Occipital lobe (tissue), 2 donors: ENCODE results near the gene BRAT1. TPM values are rescaled to one million over a fixed set of nuclear protein-coding genes. Genes with fewer than 3 reads are reported as not detected.

Experiments used
- DNase-seq: peaks from one replicate; lab custom pipeline; 2025; lab: John Stamatoyannopoulos, UW
- total RNA-seq: library from RNA; depleted of rRNA; stranded (reverse); fragments of >200 nt; gene quantifications from one replicate; pipeline ENCODE4 v1.2.3, GENCODE V29; 2014

BRAT1 gene
- total RNA-seq, 1 donor from 2014 or later = 15.6 TPM

DNA sequence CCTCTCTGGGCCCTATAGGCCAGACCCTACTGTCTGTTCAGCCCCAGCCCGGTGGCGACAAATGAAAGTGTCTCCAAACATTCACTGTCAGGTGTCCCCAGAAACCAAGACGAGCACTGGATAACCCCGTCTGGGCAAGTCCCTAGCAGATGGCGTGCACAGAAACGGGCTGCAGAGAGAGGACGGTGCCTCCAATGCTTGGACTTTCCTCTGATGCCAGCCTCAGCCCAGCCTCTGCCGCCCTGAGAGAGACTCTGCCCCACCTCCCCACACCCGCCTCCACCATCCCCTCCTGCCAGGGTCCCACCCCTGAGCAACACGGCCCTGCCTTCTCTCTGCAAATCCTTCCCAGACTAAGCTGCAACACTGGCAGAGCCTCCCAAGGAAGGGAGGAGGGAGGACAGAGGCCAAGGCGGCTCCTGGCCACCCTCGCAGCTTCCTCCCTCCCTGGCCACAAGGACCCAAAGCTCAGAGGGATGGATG is 43.1 kb downstream of the BRAT1 start:
- DNase-seq = no peak

DNA sequence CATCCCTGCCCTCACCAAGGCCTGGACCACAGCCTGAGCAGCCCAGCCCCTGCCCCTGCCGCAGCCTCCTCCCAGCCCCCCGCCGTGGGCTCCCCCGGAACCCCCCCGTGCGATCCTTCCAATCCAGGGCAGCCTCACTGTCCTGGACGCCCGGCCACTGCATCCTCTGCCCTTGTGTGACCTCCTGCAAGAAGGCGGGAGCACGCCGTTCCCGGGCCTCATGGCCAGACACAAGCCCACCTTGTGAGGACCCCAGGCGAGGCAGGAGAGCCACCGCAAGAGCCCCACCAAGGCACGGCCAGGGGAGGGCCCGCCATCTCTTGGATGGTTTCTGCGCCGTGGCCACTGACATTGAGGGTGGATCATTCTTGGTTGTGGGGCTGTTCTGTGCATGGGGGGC is 43.6 kb downstream of the BRAT1 start:
- DNase-seq = no peak

DNA sequence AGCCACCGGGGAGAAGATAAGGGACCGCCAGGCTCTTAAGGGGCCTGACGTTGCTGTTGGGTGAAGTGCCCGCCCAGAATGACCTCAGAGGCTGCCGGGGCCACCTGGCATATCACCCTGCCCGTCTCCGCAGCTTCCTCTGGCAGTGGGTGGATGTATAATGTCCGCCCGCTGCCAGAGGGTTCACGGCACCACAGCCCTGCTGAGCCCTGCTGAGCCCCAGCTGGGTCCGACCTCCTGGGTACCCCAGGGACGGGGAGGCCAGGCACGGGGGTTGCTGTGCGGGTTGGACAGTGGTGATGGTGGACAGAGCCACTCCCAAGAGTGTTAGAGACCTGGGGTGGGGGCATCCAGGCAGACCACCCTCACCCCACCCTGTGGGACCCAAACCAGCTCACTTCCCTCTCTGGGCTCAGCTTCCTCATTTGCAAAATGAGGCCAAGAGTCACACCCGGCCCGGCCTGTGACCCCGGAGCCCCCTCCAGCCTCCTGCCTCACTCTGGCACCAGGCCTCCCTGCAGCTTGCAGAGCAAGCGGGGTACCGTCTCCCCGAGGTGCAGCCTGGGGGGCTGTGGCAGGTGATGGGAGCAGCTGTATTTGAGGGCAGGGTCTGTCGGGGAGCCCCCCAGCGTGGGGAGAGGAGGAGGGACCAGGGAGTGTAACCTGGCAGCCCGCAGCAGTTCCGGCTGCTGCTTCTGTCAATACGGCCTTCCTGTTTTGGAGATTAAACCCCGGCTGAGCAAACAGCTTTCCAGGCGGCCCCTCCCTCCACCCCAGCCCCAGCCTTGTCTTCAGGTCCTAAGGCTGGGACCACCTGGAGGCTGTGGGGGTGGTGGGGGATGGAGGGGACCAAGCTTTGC is 44.2 kb downstream of the BRAT1 start:
- no peak for DNase-seq

DNA sequence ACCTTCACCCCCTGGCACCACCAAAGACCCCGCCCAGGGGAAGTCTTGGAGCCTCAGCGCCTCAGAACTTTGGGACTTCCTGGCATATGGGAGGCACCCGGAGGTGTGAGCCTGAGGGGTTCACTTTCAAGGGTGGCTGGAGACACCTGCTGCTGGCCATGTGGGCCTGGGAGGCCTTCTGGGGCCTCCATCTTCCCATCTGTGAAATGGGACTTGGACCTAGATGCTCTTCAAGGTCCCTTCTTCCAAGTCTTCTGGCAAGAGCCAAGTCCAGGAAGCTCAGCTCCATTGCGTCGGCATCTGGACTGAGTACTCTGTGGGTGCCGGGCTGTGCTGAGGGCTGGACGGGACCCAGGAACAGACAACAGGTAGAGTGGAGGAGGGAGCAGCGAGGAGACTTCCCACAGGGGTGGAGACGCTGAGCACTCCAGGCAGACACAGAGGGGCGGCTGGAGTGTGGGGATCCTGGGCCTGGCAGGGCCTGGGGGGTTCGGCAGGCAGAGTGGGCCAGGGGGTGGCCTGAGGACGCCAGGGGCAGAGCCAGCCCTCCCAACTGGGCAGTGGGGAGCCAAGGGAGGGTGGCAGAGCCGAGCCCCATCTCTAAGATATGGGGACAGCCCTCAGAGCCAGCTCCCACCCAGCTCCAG is 45.1 kb downstream of the BRAT1 start:
- DNase-seq = no peak

DNA sequence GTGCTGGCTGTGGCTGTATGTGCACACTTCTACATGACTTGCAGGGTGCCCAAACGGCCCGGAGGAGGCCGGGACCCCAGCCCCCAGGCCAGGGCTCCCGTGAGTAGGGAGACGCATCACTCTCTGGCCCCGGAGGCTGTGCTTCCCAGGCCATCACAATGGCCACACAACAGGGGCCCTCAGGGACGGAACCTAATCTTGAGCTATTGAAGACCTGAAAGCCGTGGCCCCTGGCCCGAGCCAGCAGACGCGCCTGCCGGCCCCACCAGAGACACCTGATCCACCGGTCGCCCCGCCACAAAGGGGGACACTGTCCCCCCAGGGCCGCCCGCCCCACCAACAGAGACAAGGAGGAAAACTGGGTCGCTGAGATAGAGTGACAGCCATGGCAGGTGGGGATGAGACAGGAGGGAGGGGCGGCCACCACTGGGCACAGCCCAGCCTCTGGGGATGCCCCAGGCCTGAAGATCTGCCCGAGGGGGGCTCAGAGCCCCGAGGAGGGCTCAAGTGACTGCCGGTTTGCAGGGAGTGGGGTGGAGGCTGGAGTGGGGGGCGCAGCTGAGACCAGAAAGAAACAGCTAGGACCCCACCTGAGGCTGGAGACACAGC is 45.9 kb downstream of the BRAT1 start:
- no peak for DNase-seq

DNA sequence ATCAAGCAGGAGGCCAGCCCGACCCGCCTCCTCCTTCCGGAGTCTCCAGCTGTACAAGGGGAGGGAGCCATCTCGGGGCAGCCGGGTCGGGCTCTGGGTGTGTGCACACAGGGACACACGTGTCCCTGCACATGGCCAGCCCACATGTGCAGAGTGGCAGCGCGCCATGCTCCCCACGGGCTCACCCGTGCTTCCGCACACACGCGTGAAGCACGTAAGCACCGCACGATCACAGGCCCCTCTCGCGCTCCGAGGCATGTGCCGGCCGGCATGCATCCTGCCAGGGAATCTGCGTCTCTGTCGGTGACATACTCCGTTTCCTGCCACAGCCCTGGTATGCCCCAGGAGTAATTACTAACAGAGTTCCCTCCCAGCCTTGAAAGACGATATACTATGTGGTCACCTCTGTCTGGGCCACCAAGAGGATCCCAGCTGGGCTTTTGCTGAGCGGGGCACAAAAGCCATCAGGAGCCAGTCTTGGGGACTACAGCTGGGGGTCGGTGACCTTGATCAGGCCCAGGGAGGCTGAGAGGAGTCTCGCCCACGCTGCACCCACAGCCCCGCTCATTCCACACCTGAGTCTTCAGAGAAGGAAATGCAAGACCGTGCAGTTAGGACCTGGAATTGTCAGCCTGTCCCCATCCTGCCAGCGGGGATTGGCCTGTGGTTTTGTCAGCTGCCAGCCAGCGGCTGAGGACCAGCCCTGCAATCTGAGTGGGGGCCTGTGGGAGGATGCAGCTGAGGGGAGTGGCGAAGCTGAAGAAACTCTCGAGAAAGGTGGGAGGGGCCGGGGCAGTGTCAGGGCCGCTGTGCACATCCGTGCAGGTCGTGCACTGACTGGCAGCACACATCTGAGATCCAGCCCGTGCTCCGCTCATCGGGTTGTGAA is 46.8 kb downstream of the BRAT1 start:
- no peak for DNase-seq

DNA sequence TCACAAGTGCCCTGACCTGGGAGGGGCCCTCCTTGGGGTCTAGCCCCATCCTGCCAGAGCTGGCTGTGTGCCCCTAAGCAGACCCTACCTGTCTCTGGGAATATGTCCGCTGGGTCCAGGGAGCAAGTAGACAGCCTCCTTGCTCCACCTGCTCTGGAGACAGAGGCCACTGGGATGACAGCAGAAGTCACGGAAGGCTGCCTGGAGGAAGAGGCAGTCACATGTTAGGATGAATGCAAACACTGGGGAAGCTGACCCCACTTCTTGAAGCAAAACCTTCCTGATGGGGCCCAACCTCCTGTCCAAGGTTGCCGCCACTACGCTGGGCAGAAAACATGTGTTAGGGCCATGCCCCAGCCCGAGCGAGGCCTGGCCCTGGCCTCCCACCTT is 47.4 kb downstream of the BRAT1 start:
- no peak for DNase-seq

DNA sequence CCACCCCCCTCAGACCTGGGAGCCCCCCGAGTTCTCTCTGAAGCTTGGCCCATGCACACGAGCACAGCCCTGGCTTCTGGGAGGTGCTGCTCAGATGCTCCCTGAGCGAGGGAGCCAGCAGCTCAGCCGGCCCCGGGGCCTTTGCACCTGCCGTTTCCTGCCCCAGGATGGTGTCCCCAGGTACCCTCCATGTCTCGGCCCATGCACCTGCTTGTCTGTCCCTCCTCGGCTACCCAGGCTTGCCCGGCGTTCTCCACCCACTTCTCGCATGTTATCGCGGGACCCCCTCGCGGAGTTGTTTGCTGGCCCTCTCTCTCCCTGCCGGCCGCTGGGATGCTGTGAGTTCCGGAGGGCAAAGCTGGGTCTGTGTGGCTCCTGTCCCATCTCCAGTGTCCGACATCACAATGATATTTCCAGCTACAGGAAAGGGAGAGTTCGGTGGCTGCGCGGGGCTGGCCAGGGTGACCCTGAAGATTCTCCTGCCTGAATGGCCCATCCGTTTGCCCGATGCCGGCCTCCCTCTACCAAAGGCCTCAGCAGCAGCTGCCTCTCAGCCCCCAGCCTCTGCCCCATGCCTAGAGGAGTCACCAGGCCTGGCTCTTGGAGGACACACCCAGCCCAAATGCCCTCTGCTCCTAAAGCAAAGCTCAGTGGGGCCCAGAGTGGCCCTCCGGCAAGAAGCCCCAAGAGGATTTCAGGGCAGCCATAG is 48.0 kb downstream of the BRAT1 start:
- no peak for DNase-seq

DNA sequence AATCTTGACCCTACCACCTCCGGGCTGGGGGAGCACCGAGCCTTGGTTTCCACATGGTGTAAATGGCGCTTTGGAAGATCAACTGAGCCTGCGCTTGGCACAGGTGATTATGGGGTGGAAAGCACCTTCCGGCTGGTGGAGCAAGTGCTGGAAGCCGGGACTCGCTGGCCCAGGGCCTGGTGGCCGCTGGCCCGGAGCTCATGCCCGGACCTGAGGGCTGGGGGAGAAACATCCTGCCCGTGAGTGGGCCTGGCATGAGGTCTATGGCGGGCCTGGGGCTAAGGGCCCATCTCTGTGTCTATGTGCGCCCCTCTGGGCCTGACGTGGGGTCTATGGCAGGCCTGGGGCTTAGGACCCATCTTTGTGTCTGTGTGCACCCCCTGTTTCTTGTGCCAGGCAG is 49.9 kb downstream of the BRAT1 start:
- DNase-seq = no peak

DNA sequence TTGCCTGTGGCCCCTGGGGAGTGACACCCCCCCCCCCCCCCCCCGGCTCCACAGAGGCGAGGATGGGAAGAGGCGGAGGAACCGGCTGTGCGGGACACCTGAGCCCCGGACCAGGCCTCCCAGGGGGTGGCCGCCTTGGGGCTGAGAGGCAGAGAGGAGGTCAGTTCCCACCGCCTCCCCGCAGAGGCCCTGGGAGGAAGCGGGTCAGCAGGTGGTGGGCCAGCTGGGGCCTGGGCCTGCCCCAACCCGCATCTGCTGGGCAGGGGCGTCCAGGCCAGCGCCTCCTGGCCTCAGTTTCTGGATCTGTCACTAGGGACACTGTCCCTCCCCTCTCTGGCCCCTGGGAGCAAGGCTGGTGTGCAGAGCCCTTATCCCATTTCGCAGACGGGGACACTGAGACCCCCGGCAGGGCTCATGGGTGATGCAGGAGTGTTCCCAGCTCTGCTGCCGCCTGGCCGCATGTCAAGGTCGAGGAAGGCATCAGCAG is 50.4 kb downstream of the BRAT1 start:
- DNase-seq = no peak

DNA sequence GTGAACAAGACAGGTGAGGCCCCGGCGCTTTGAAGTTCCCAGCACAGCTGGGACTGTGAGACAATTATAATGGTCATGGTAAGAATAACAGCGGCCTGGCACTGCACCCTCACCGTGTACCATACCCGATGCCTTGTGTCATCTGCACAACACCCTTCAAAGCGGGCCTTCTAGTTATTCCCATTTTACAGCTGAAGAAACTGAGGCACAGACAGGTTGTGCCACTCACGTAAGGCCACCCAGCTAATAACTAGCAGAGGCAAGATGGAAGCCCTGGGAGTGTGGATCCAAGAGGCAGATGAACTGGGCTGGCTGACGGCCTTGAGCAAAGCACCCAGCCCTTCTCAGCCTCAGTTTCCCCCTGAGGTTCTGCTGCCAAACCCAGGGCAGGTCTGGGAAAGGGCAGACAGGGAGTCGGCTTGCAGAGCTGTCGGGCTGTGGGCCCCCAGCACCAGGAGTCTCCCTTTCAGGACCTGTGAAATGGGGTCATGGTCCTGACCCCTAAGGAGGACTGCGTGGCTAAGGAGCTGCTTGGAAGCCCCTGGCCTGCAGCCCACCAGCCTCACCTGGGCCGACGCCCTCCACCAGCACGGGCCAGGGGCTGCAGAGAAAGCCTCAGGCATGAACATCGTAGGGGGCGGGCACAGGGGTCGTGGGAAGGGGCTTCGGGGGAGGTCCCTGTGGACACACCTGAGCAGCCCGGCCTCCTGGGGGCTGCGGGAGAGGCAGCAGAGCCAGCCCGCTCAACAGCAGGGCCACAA is 51.0 kb downstream of the BRAT1 start:
- no peak for DNase-seq

DNA sequence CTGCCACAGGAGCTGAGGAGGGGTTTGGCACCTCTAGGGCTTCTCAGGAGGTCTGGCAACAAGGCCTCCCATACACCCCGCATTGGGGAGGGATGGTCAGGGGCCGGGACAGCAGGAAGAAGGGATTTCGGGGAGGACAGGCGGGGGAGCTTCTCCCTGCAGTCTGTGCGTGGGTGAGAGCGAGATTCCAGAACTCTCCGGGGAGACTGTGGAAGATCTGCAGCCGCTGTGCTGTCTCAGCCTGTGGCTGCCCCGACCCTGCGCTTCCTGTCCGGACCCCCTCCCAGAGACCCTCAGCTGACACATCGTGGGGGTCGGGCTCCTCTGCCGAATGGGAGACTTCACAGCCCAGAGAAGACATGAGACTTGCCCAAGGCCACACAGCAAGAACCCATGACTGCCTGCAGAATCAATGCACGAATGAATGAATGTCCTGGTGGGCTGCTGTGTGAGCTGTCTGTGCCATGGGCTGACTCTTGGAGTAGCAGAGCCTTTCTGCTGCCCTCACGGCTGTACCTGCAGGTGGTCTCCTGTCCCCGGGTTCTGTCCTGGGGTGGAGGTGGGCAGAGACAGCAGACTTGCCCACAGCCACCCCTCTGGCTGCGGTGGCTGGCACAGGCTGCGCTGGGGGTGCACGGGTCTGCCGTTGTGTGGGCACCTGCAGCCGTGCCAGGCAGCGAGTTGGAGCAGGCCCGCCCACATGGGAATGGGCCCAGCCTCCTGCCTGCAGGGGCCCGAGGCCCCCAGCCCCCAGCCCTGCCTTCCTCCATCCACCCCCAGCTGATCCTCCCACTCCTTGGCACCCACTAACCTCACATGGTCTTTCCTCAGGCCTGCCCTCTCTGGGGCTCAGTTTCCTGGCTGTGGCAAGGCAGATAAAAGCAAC is 52.0 kb downstream of the BRAT1 start:
- no peak for DNase-seq

DNA sequence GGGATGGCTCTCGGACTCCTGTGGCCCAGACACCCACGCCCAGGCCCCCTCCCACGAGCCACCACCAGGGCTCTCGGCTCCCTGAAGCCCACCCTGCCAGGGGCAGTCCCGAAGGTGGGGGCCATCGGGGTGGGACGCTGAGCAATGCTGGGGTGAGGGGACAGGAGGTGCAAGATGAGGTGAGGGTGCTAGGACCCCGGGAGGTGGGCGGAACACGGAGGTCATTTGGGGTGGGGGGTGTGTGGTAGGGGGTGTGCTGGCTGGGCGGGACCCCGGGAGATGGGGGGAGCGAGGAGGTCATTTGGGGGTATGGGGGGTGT is 52.7 kb downstream of the BRAT1 start:
- DNase-seq = no peak

DNA sequence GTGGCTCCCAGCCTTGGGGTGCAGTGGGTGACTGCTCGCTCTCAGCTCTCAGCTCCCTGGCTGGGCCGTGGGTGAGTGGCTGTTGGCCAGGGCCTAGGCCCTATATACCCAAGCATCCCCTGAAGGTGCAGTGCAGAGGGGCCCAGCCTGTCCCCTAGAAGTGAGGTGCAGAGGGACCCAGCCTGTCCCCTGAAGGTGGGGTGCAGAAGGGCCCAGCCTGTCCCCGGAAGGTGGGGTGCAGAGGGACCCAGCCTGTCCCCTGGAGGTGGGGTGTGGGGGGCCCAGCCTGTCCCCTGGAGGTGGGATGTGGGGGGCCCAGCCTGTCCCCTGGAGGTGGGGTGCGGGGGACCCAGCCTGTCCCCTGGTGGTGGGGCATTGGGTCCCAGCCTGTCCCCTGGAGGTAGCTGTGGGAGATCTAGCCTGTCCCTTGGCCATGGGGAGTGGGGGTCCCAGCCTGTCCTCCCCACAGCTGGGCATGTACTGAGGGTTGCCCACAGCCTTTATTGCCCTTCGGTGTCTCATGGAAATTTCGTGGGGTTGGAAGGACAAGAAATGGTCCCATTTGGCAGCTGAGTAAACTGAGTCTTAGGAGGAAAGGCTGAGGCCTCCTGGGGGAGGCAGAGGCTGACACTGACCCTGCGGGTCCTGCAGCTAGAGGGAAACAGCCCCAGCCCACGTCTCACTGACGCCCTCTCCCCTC is 53.2 kb downstream of the BRAT1 start:
- DNase-seq = no peak

DNA sequence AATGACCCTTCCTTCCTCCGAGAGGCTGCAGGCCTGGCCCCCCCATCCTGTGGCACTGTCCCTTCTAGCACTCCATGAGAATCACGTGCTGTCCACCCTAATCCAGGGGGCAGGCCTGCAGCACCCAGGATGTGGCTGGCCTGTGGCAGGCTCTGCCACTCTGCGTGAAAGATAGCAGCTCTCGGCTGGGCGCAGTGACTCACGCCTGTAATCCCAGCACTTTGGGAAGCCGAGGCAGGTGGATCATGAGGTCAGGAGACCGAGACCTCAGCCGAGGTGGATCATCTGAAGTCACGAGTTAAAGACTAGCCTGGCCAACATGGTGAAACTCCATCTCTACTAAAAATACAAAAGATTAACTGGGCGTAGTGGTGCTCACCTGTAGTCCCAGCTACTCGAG is 54.6 kb downstream of the BRAT1 start:
- no peak for DNase-seq

DNA sequence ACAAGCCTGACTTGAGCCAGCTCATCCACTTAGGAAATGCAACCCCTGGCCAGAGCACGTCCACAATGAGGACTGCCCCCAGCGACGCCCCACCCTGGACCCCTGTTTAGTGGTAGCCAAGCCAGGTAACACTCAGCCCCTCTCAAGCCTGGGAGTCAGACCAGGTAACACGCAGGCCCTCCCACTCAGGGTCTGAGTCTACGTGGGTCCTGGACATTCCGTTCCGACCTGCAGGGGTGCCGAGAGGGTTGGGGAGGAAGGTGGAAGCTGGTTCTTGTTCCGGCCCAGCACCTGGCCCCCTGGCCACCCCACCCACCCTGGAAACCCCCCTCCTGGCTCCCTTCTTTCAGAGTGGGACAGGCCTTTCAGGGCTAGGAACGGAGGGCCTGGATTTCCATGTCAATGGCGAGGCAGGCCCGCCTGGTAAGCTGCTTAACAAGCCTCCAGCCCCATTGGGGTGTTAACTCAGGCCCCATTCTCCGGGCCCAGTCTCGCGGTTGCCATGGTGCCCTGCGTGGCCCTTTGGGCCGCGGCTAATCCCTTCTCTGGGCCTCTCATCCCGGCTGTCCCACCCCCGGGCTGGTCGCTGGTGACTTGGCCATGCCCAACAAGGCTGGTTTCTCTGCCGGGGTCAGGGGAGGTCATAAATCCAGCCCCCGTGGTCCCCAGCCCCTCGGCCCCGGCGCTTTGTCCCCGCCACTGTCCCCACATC is 55.4 kb downstream of the BRAT1 start:
- DNase-seq = no peak

DNA sequence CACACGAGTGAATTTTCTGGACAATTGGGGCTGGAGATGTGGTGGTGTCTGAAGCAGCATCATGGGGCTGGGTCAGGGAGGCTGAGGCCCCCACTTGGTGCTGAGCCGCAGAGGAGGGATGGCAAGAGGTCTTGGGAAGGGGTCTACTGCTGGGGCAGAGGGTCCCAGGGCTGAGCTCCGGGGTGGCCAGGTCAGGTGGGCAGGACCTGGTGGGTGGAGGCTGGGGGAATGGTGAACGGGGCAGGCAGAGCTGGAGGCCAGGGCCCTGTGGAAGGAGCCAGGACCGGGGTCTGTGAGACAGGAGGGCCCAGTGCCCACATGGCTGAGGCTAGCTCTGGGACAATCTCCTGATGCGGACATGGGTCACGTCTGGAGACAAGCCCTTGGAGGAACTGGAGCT is 56.1 kb downstream of the BRAT1 start:
- no peak for DNase-seq

DNA sequence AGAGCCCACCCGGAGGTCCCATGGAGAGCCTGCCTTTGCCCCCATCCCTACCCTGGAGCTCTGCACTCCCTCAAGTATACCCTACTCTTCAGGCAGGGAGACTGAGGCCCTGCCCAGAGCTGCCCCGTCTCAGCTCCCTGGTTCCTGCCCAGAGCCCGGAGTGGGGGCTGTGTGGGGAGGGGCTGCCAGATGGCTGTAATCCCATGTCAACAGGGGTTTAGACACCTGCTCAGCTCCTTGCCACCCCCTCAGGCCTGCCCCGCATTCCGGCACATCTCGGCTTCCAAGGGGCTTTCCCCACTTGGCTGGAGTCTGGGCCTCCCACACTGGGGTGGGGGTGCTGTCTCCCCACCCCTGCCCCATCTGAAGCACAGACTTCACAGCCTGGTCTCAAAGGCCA is 56.6 kb downstream of the BRAT1 start:
- DNase-seq = no peak
